Measurements from ENCODE around the gene LCLAT1.

LCLAT1 gene

GRCh38 chr2:30445266-30445821 is 1.7 kb upstream of the LCLAT1 start:
- H3K4me3 ChIP-seq (replicated peaks; ENCODE audit: insufficient read depth, low read length) = no peak overlapping the region
- DNase-seq (ENCODE audit: low read depth in 1 of 2, low spot score in 1 of 2) = no peak
- H3K27ac ChIP-seq (replicated peaks) = peak overlapping the region; percentile 72; the same call in 1 of the 2 replicates
- H3K27me3 ChIP-seq (ENCODE audit: insufficient read depth, poor library complexity, severe bottlenecking) = no peaks in the 10 kb centered on the region
- TF ChIP-seq POLR2AphosphoS5 (IDR thresholded peaks at IDR 0.05; ENCODE audit: low read depth) (no peak), REST (IDR thresholded peaks at IDR 0.05; ENCODE audit: insufficient replicate concordance, low read depth) (no peak)

DNA sequence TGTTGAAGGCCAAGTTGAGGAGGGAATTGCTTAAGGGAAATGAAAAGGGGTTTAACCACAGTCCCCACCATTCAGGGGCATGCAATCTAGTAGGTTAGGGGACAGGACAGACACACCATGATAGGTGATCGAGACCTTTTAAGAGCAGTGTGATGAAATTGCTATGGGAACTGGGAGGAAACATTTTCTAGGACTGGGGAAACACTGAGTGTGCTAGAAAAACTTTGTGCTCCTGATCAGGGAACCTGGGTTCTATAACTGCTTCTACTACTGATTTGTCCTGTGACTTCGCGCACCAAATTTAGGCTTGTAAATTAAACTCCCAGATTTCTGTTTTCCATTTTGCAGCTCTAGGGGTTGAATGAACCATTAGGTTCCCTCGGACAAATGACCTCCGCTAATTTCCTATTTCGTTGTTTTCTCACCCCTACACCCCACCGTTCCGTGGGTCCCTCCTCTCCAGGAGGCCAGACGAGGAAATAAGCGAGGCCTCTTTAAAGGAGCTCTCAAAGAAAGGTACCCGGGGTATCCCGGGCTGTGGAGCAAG is 371 bp upstream of the LCLAT1 start:
- Histone ChIP-seq H3K27ac (replicated peaks) (peak overlapping the region; percentile 88), H3K4me3 (replicated peaks; ENCODE audit: insufficient read depth, low read length) (peak overlapping the region; percentile 94), H3K27me3 (ENCODE audit: insufficient read depth, poor library complexity, severe bottlenecking) (no peaks in the 10 kb centered on the region)
- TF ChIP-seq POLR2AphosphoS5 (IDR thresholded peaks at IDR 0.05; ENCODE audit: low read depth) = no peak
- TF ChIP-seq GABPA (IDR thresholded peaks at IDR 0.05; ENCODE audit: low read depth) = no peak
- no peak for TF ChIP-seq CTCF (IDR thresholded peaks at IDR 0.05; ENCODE audit: insufficient read depth, low read length)
- no peak for TF ChIP-seq REST (IDR thresholded peaks at IDR 0.05; ENCODE audit: insufficient replicate concordance, low read depth)
- no peak for TF ChIP-seq SPI1 (IDR thresholded peaks at IDR 0.05; ENCODE audit: borderline replicate concordance, low read depth)
- no peak for DNase-seq (ENCODE audit: low read depth in 1 of 2, low spot score in 1 of 2)

- TF ChIP-seq CTCF (IDR thresholded peaks at IDR 0.05; ENCODE audit: insufficient read depth, low read length) (no peak), GABPA (IDR thresholded peaks at IDR 0.05; ENCODE audit: low read depth) (no peak), SPI1 (IDR thresholded peaks at IDR 0.05; ENCODE audit: borderline replicate concordance, low read depth) (no peak), POLR2AphosphoS5 (IDR thresholded peaks at IDR 0.05; ENCODE audit: low read depth) (no peak), REST (IDR thresholded peaks at IDR 0.05; ENCODE audit: insufficient replicate concordance, low read depth) (no peak)
- H3K27ac ChIP-seq (replicated peaks) = no peak overlapping the region; the same call in 1 of the 2 replicates
- no peak for DNase-seq (ENCODE audit: low read depth in 1 of 2, low spot score in 1 of 2)
- H3K4me3 ChIP-seq (replicated peaks; ENCODE audit: insufficient read depth, low read length) = peak overlapping the region; percentile 94
- no peaks in the 10 kb centered on the region for H3K27me3 ChIP-seq (ENCODE audit: insufficient read depth, poor library complexity, severe bottlenecking)
Observed at GRCh38 chr2:30448308-30448707, 1.3 kb downstream of the LCLAT1 start.

Data from HL-60 (cell line).